Mucosa of descending colon (tissue), 3 donors: Measurements from ENCODE around the gene TMPRSS3. TPM values are rescaled to one million over a fixed set of nuclear protein-coding genes. Genes with fewer than 3 reads are reported as not detected.
A peak's percentile ranks its signal among the peaks of the same experiment; 100 is the strongest.

Experiments
- ATAC-seq: fragments of 200-7000 bp; cut with Tn5 transposase; one replicate; pipeline ENCODE4 v1.9.1; 2020; ENCODE audit warnings: mild to moderate bottlenecking, moderate library complexity
- DNase-seq, 3 donors: peaks; one replicate each; pipeline ENCODE4 v3.0.0-alpha.2; 2020
- H3K36me3 ChIP-seq: fragments of 200-600 bp; one replicate; pipeline ENCODE4 v1.8.0; 2021; ENCODE audit warnings: low read depth, mild to moderate bottlenecking
- H3K4me1 ChIP-seq: fragments of 200-600 bp; one replicate; pipeline ENCODE4 v1.8.0; 2021; ENCODE audit warnings: low read depth, mild to moderate bottlenecking
- H3K4me3 ChIP-seq: fragments of 200-600 bp; one replicate; pipeline ENCODE4 v1.8.0; 2021; ENCODE audit warnings: mild to moderate bottlenecking
- H3K9me3 ChIP-seq: fragments of 200-600 bp; one replicate; pipeline ENCODE4 v1.8.0; 2021; ENCODE audit warnings: mild to moderate bottlenecking
- CTCF ChIP-seq: fragments of 200-600 bp; IDR thresholded peaks from one replicate; pipeline ENCODE4 v1.8.0; 2022; ENCODE audit warnings: antibody characterized with exemption, mild to moderate bottlenecking
- intact Hi-C, 2 donors: fragments of 100-400 bp; cut with DNase I in 1 of 2; cut with micrococcal nuclease in 1 of 2; formaldehyde crosslinking; loops; one replicate each; pipeline versions ENCODE4 v1.11.0 to v1.11.1; 2022; cut with DNase I, micrococcal nuclease
- total RNA-seq, 3 donors: library from RNA; stranded (reverse); fragmentation: NEBNext Ultra II Directional in 2 of 3; extraction: Animal tissue kit (Norgen Biotek cat#: 25700) in 2 of 3; gene quantifications; one replicate each; pipeline versions ENCODE4 v1.2.1 to v1.2.4, GENCODE V29; 2021 to 2023
- donor health status: DM: no; HTN: no; CAD: no; lungs with moderate emphysema.
- donor health status: DM: no; HTN: no; CAD: no.
- donor health status: DM: no; HTN: yes; CAD: no.

TMPRSS3 gene
- total RNA-seq, 3 donors from 2014 or later: 0.35 to 0.72 (median 0.69) TPM

GRCh38 chr21:42395302-42395701, 550 bp downstream of the TMPRSS3 start:
- DNase-seq (peak in 1 of 3 donors; percentile 12), ATAC-seq (no peak)
- Histone ChIP-seq H3K4me1 (no peaks in the 10 kb centered on the region), H3K4me3 (no peak overlapping the region), H3K36me3 (no peaks in the 10 kb centered on the region), H3K9me3 (no peaks in the 10 kb centered on the region)
- no peak for TF ChIP-seq CTCF
- intact Hi-C loops: no loop called here

- no peak overlapping the region for H3K4me3 ChIP-seq
- no peak for DNase-seq
- no peaks in the 10 kb centered on the region for H3K36me3 ChIP-seq
- no peak for TF ChIP-seq CTCF
- ATAC-seq: no peak
- intact Hi-C loops: no loop called here
- no peaks in the 10 kb centered on the region for H3K9me3 ChIP-seq
- H3K4me1 ChIP-seq: peaks cover 12% of the 10 kb centered on the region
These were observed 2.4 kb downstream of the TMPRSS3 start for GRCh38 chr21:42393443-42393950.

GRCh38 chr21:42392731-42393442, 3.0 kb downstream of the TMPRSS3 start:
- H3K9me3 ChIP-seq: no peaks in the 10 kb centered on the region
- intact Hi-C loops: no loop called here
- no peak for TF ChIP-seq CTCF
- H3K4me1 ChIP-seq: peaks cover 12% of the 10 kb centered on the region
- DNase-seq (peak in 1 of 3 donors; percentile 19), ATAC-seq (no peak)
- H3K36me3 ChIP-seq: no peaks in the 10 kb centered on the region
- H3K4me3 ChIP-seq: no peak overlapping the region

- Histone ChIP-seq H3K9me3 (no peaks in the 10 kb centered on the region), H3K36me3 (no peaks in the 10 kb centered on the region), H3K4me1 (peaks cover 12% of the 10 kb centered on the region), H3K4me3 (no peak overlapping the region)
- DNase-seq (peak in 1 of 3 donors; percentile 1), ATAC-seq (no peak)
- no peak for TF ChIP-seq CTCF
- intact Hi-C loops: no loop called here
These were observed 4.6 kb downstream of the TMPRSS3 start for GRCh38 chr21:42391297-42391696.

GRCh38 chr21:42390696-42391095, 5.2 kb downstream of the TMPRSS3 start:
- Histone ChIP-seq H3K9me3 (no peaks in the 10 kb centered on the region), H3K4me3 (no peak overlapping the region), H3K4me1 (peaks cover 17% of the 10 kb centered on the region), H3K36me3 (no peaks in the 10 kb centered on the region)
- ATAC-seq: no peak
- intact Hi-C loops: no loop called here
- no peak for TF ChIP-seq CTCF
- DNase-seq: no peak
